HepG2 (cell line): ENCODE data around the gene PKD1L1. TPM values are rescaled to one million over a fixed set of nuclear protein-coding genes. Genes with fewer than 3 reads are reported as not detected.
A peak's percentile ranks its signal among the peaks of the same experiment; 100 is the strongest.

Experiments used
- ELF4 ChIP-seq: sonication (generic); formaldehyde crosslinking; IDR thresholded peaks from 2 replicates; pipeline ENCODE4 v1.5.0; 2020; ENCODE audit warnings: missing genetic modification reagents, mild to moderate bottlenecking, moderate library complexity, borderline replicate concordance
- ETS1 ChIP-seq: sonication (generic); formaldehyde crosslinking; IDR thresholded peaks from 2 replicates; pipeline ENCODE4 v1.4.0; 2020; ENCODE audit warnings: missing genetic modification reagents
- GMEB2 ChIP-seq: IDR thresholded peaks from 2 replicates; pipeline ENCODE4 v1.6.1; 2016; ENCODE audit warnings: missing biosample characterization, missing genetic modification reagents, low read depth
- MEF2D ChIP-seq: sonication (generic); formaldehyde crosslinking; IDR thresholded peaks from 2 replicates; pipeline ENCODE4 v1.5.1; 2020; ENCODE audit warnings: mild to moderate bottlenecking, missing genetic modification reagents
- NR3C1 ChIP-seq: sonication (generic); formaldehyde crosslinking; IDR thresholded peaks from 2 replicates; pipeline ENCODE4 v1.4.0; 2020; ENCODE audit warnings: missing genetic modification reagents
- SALL1 ChIP-seq: sonication (generic); formaldehyde crosslinking; IDR thresholded peaks from 2 replicates; pipeline ENCODE4 v1.8.0; 2022; ENCODE audit warnings: mild to moderate bottlenecking, missing genetic modification reagents
- SATB2 ChIP-seq: sonication (generic); formaldehyde crosslinking; IDR thresholded peaks from 2 replicates; pipeline ENCODE4 v1.5.0; 2020; ENCODE audit warnings: missing genetic modification reagents
- TEAD3 ChIP-seq: optimal IDR thresholded peaks from 2 replicates; pipeline ENCODE3; 2016; ENCODE audit warnings: borderline replicate concordance
- TEF ChIP-seq: sonication (generic); formaldehyde crosslinking; IDR thresholded peaks from 2 replicates; pipeline ENCODE4 v1.5.0; 2020; ENCODE audit warnings: missing genetic modification reagents
- ZNF24 ChIP-seq: fragments of 450-650 bp; IDR thresholded peaks from 2 replicates; pipeline ENCODE4 v1.6.1; 2017; ENCODE audit warnings: antibody characterized with exemption, mild to moderate bottlenecking
- ZNF264 ChIP-seq: sonication (generic); formaldehyde crosslinking; IDR thresholded peaks from 2 replicates; pipeline ENCODE4 v1.4.0; 2020; ENCODE audit warnings: missing genetic modification reagents
- ZNF720 ChIP-seq: sonication (generic); formaldehyde crosslinking; IDR thresholded peaks from 2 replicates; pipeline ENCODE4 v1.4.0; 2020; ENCODE audit warnings: missing genetic modification reagents
- polyA plus RNA-seq, 8 experiments: library from polyadenylated mRNA; depleted of rRNA in 3 of 8; stranded (reverse) in 7 of 8; unstranded in 1 of 8; fragments of >200 nt; fragmentation: Illumina TruSeq in 4 of 8; extraction: Trizol in 4 of 8; gene quantifications; 2 replicates each; pipeline versions ENCODE4 v1.2.1 to v1.2.3, GENCODE V29; 2011 to 2016; ENCODE audit warnings: low read depth in 4 of 8, missing spikeins in 1 of 8, mixed read lengths in 1 of 8; ENCODE audit not compliant: insufficient read depth in 1 of 8
- total RNA-seq, 5 experiments: library from RNA; depleted of rRNA; stranded (reverse); fragments of >200 nt; fragmentation: Illumina TruSeq; extraction: Trizol; gene quantifications; 2 replicates each; pipeline ENCODE4 v1.2.3, GENCODE V29; 2016; ENCODE audit warnings: low read depth in 1 of 5
- TF ChIP-seq, protein P1 (sequence below): sonication (generic); formaldehyde crosslinking; IDR thresholded peaks from 2 replicates; pipeline ENCODE4 v1.4.0; 2020; ENCODE audit warnings: low read depth, missing genetic modification reagents
- TF ChIP-seq, protein P2 (sequence below): sonication (generic); formaldehyde crosslinking; IDR thresholded peaks from 2 replicates; pipeline ENCODE4 v1.5.0; 2020; ENCODE audit warnings: missing genetic modification reagents
- TF ChIP-seq, protein P3 (sequence below): sonication (generic); formaldehyde crosslinking; IDR thresholded peaks from 2 replicates; pipeline ENCODE4 v1.4.0; 2020; ENCODE audit warnings: missing genetic modification reagents

PKD1L1 gene
- total and polyA plus RNA-seq, 2 of the 13 experiments (the other 11 are each of a cell fraction or from before 2014, with no cell fraction given) = 0.01 TPM; not detected in 1

DNA sequence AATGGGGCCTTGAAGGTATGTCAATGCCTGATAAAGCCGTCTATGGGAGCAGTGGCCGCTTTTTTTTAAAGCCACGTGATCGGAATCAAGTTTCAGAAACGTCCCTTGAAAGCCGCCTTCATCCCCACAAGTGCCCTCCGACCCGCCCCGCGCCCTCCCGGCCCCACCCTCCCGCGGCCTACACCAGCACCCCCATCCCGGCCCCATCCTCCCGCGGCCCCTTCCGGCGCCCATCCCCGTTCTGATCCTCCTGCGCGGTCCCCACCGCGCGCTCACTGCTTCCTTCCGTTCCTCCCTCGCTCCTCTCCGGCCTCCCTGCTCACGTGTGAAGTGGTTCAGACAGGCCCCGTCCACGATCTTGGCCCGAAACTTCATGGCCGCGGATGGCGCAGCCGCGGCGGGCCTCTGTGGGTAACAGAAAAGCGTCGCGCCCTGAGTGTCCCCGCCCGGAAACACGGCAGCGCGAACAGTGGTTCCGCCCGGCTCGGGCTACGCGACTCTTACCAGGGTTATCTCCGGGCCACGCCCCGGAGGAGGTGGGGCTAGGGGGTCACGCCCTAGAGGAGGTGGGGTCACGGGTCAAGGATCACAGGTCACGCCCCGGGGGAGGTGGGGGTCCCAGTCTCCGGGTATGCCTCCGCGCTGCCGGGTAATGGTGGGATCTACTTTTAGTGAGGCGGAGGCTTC, 31.0 kb upstream of the PKD1L1 start, which contains the start of gene HUS1 (continued):
- TF ChIP-seq NR3C1 (CRISPR knock-in tag) (no peak), ZNF720 (CRISPR knock-in tag) (0 out of 2 replicates have a peak, but pooled peaks have one; percentile 93), ZNF24 (no peak), SATB2 (CRISPR knock-in tag) (peak; percentile 65; the same call in 1 of the 2 replicates), TEAD3 (peak; percentile 54), ZNF264 (CRISPR knock-in tag) (peak; percentile 59; the same call in 1 of the 2 replicates), ETS1 (CRISPR knock-in tag) (no peak), SALL1 (peak; percentile 93), TEF (CRISPR knock-in tag) (0 out of 2 replicates have a peak, but pooled peaks have one; percentile 28), GMEB2 (CRISPR knock-in tag) (no peak), MEF2D (peak; percentile 31; the same call in 1 of the 2 replicates), ELF4 (no peak)
- TF ChIP-seq, protein P1, sequence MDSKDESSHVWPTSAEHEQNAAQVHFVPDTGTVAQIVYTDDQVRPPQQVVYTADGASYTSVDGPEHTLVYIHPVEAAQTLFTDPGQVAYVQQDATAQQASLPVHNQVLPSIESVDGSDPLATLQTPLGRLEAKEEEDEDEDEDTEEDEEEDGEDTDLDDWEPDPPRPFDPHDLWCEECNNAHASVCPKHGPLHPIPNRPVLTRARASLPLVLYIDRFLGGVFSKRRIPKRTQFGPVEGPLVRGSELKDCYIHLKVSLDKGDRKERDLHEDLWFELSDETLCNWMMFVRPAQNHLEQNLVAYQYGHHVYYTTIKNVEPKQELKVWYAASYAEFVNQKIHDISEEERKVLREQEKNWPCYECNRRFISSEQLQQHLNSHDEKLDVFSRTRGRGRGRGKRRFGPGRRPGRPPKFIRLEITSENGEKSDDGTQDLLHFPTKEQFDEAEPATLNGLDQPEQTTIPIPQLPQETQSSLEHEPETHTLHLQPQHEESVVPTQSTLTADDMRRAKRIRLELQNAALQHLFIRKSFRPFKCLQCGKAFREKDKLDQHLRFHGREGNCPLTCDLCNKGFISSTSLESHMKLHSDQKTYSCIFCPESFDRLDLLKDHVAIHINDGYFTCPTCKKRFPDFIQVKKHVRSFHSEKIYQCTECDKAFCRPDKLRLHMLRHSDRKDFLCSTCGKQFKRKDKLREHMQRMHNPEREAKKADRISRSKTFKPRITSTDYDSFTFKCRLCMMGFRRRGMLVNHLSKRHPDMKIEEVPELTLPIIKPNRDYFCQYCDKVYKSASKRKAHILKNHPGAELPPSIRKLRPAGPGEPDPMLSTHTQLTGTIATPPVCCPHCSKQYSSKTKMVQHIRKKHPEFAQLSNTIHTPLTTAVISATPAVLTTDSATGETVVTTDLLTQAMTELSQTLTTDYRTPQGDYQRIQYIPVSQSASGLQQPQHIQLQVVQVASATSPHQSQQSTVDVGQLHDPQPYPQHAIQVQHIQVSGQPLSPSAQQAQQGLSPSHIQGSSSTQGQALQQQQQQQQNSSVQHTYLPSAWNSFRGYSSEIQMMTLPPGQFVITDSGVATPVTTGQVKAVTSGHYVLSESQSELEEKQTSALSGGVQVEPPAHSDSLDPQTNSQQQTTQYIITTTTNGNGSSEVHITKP (CRISPR knock-in tag) = peak; percentile 92
- TF ChIP-seq, protein P2, sequence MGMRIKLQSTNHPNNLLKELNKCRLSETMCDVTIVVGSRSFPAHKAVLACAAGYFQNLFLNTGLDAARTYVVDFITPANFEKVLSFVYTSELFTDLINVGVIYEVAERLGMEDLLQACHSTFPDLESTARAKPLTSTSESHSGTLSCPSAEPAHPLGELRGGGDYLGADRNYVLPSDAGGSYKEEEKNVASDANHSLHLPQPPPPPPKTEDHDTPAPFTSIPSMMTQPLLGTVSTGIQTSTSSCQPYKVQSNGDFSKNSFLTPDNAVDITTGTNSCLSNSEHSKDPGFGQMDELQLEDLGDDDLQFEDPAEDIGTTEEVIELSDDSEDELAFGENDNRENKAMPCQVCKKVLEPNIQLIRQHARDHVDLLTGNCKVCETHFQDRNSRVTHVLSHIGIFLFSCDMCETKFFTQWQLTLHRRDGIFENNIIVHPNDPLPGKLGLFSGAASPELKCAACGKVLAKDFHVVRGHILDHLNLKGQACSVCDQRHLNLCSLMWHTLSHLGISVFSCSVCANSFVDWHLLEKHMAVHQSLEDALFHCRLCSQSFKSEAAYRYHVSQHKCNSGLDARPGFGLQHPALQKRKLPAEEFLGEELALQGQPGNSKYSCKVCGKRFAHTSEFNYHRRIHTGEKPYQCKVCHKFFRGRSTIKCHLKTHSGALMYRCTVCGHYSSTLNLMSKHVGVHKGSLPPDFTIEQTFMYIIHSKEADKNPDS (CRISPR knock-in tag) = no peak
- TF ChIP-seq, protein P3, sequence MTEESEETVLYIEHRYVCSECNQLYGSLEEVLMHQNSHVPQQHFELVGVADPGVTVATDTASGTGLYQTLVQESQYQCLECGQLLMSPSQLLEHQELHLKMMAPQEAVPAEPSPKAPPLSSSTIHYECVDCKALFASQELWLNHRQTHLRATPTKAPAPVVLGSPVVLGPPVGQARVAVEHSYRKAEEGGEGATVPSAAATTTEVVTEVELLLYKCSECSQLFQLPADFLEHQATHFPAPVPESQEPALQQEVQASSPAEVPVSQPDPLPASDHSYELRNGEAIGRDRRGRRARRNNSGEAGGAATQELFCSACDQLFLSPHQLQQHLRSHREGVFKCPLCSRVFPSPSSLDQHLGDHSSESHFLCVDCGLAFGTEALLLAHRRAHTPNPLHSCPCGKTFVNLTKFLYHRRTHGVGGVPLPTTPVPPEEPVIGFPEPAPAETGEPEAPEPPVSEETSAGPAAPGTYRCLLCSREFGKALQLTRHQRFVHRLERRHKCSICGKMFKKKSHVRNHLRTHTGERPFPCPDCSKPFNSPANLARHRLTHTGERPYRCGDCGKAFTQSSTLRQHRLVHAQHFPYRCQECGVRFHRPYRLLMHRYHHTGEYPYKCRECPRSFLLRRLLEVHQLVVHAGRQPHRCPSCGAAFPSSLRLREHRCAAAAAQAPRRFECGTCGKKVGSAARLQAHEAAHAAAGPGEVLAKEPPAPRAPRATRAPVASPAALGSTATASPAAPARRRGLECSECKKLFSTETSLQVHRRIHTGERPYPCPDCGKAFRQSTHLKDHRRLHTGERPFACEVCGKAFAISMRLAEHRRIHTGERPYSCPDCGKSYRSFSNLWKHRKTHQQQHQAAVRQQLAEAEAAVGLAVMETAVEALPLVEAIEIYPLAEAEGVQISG (CRISPR knock-in tag) = peak; percentile 90
